Endometrial microvascular endothelial cells (primary cell): Measurements from ENCODE around the gene MON1A. TPM values are rescaled to one million over a fixed set of nuclear protein-coding genes. Genes with fewer than 3 reads are reported as not detected.

Experiments used
- in situ Hi-C: cut with HindIII; loops from 2 replicates; pipeline ENCODE4 v1.10.0; 2017; ENCODE audit warnings: low sequenced_read_pairs, low pct_unique_long_range_greater_than_20kb; ENCODE audit errors: inconsistent ontology term
- total RNA-seq: library from RNA; depleted of rRNA; stranded (reverse); fragments of >200 nt; gene quantifications from one replicate; pipeline ENCODE4 v1.2.3, GENCODE V29; 2015; ENCODE audit errors: inconsistent ontology term

MON1A gene
- total RNA-seq, 1 donor from 2014 or later: 28.6 TPM

DNA sequence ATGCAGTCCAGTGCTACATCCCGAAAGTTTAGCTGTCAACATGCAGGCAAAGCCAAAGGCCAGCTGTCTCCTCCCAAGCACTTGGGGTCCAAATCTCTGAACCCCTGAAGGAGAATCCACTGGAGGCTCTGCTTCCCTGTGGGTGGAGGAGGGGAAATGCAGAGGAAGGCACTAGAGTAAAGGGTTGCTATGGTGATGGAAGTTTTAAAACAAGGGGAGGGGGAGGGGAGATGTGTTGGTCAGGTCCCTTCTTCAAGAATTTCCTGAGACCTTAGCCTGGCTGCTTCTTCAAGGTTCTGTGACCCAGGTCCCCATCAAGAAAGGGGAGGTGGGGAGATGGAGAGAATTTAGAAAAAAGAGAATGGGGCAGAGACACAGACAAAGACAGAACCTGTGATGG is 62.2 kb downstream of the MON1A start:
- in situ Hi-C loops: loop anchor here (25.0 kb wide), 2 partner anchors 130 to 305 kb away; partner anchors contain the start of gene BSN

DNA sequence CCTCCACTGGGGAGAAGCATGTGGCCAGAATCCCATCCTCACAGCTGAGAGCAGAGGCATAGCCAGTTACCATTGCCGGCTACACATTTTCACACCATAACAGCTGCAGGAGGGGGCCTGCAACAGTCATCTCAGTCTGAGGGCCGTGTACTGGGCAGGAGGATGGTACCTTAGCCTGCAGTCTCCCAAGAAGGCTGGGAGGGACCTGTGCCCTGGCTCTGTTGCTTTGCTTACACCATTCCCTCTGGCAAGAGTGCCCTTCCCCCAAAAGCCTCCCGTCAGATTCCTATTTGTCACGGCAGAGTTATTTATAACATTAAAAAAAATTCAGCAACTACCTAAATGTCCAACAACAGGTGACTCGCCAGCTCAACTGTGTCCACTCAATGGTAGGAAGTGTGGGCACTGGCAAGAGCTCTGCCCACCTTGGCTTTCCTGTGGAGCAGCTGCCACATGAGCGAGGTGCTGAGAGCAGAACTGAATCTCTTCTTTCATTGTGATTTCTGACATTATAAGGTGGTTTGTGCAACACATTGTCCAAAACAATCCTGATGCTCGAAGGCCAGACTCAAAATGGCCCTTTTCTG is 64.3 kb downstream of the MON1A start:
- in situ Hi-C loops: loop anchor here (25.0 kb wide), 2 partner anchors 128 to 303 kb away; partner anchors contain the start of gene BSN

DNA sequence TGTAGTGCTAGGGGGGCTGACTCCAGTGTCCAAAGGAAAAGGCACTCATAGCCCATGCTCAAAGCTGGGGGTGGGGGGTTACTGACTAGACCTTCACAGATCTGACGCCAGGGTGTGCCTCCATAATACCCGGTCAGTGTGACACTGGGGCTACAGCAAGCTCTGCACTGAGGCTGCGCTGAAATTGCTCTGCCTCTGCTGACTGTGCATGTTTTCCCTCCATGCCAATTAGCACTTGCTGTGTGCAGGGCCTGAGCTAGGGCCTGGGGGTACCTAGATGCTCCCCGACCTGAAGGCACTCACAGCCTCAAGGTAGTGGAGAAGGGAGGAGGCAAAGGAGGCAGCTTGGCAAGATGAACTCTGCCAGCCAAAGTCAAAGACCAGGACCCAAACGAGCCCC is 65.1 kb downstream of the MON1A start:
- in situ Hi-C loops: loop anchor here (25.0 kb wide), 2 partner anchors 127 to 302 kb away; partner anchors contain the start of gene BSN

DNA sequence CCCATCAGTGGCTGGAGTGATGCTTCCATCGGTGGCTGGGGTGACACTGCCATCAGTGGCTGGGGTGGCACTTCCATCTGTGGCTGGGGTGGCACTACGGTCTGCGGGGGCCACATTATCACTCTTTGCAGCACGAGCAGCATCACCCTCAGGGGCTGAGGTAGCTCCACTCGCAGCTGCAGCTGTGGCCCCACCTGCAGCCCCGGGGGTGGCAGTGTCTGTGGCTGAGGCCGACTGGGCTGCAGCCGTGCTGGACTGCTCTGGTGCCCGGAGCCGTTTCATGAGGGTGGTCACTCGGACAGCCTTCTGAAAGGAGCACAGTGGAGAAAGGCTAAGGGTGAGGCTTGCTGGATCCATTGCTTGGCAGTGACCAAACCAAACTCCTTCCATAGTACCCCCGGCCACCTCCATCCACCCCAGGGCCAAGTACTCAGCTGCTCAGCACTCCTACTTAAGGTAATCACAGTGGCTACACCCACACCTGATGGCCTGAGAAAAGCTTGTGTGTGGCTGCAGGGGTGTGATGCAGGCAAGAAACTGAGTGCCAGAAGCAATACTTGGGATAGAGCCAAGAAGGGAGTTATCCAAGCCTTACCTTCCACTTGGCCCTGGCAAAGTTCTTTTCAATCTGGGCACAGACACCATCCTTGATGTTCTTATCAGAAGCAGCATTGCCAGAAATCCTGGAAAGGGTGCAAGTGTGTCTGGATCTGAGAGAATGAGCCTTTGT is 69.9 kb downstream of the MON1A start:
- in situ Hi-C loops: loop anchor here (25.0 kb wide), 2 partner anchors 122 to 297 kb away; partner anchors contain the start of gene BSN

Other genes starting within 250 kb of the MON1A start
- 1.1 TPM for gene MST1, start 240.3 kb downstream of the MON1A start, total RNA-seq
- 22.4 TPM for gene RNF123, start 240.3 kb downstream of the MON1A start, total RNA-seq
- gene AMIGO3, start 210.1 kb downstream of the MON1A start, total RNA-seq: 2.4 TPM
- gene GMPPB, start 205.9 kb downstream of the MON1A start, total RNA-seq: 48.2 TPM
- 38.7 TPM for gene IP6K1, start 143.3 kb downstream of the MON1A start, total RNA-seq
- not detected for gene CDHR4, start 129.9 kb downstream of the MON1A start, total RNA-seq
- gene INKA1, start 126.5 kb downstream of the MON1A start, total RNA-seq: 5.4 TPM
- gene UBA7, start 115.9 kb downstream of the MON1A start, total RNA-seq: 31.0 TPM
- gene TRAIP, start 73.2 kb downstream of the MON1A start, total RNA-seq: 9.7 TPM
- not detected for gene CAMKV, start 59.9 kb downstream of the MON1A start, total RNA-seq
- 0.19 TPM for gene MST1R, start 25.9 kb downstream of the MON1A start, total RNA-seq
- gene RBM6, start 10.3 kb upstream of the MON1A start, total RNA-seq: 24.7 TPM
- gene RBM5, start 159.1 kb upstream of the MON1A start, total RNA-seq: 89.3 TPM
- 263 TPM for gene SEMA3F, start 225.5 kb upstream of the MON1A start, total RNA-seq